IPS DF 6.9 (cell line): ENCODE data around the gene RHOA.
"Not testable (repeated sequence)": the region's sequence is repeated elsewhere in the genome, so short reads cannot be mapped to it uniquely, and the experiment has no call there.

ENCODE experiments used
- DNase-seq: peaks from one replicate; pipeline ENCODE4 v3.0.0-alpha.2; 2013; ENCODE audit warnings: low read depth, low spot score
- H3K27ac ChIP-seq: one replicate; pipeline ENCODE4 v1.5.1; 2013; ENCODE audit warnings: low read length, control low read depth
- H3K27me3 ChIP-seq: 2 replicates; pipeline ENCODE4 v1.6.1; 2013; ENCODE audit warnings: mild to moderate bottlenecking, low read length; ENCODE audit not compliant: control insufficient read depth, insufficient read depth
- H3K36me3 ChIP-seq: 2 replicates; pipeline ENCODE4 v1.6.1; 2013; ENCODE audit warnings: low read length; ENCODE audit not compliant: control insufficient read depth, insufficient read depth
- H3K4me1 ChIP-seq: 2 replicates; pipeline ENCODE4 v1.6.1; 2013; ENCODE audit warnings: low read length; ENCODE audit not compliant: control insufficient read depth, insufficient read depth
- H3K4me3 ChIP-seq: 2 replicates; pipeline ENCODE4 v1.5.1; 2013; ENCODE audit warnings: mild to moderate bottlenecking, low read length
- H3K9me3 ChIP-seq: 2 replicates; pipeline ENCODE4 v1.6.1; 2013; ENCODE audit warnings: low read length, inconsistent platforms; ENCODE audit not compliant: control insufficient read depth, insufficient read depth
- WGBS: extraction: QIAGEN DNeasy Blood & Tissue Kit; methylation state at CpG from one replicate; pipeline ENCODE4 v1.1.7; 2013; ENCODE audit warnings: mixed read lengths, missing lambda C conversion rate; ENCODE audit not compliant: insufficient read length, insufficient coverage; 5-methylcytosine and 5-hydroxymethylcytosine counted together

The RHOA gene

DNA sequence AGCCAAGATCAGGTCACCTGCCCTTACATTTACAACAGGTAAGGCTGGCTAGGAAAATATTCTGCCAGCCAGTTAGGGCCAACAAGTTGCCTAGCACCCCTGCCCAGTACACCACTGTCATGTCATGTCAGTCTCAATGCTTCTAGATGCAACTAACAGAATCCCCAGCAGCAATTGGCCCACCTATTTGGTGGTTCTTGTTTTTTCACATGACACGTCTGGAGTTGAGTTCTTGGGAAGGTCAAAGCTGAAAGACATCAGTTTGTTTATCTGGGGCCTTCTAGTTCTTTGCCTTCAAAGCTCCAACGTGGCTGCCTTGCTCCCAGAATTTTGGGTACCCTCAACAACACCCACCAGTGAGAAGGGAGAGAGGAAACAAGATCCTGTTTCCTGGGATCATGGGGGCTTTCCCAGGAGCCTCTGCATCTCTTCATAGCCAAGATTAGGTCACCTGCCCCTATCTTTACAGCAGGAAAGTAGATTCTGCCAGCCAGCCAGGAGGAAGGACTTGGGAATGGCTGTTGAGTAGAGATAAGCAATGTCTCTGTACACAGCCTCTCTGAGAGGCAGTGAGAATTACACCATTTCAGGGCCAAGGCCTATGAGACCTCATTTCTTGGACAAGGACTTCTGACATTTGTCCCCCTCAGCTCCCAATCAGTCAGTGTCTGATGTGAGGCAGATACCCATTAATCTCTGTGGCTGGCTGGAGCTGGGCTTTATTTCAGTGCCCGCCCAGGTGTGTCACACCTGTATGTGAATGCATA, 62.2 kb downstream of the RHOA start:
- no peak for DNase-seq
- no CpG with 5 or more reads among the region's 3 CpGs for WGBS
- Histone ChIP-seq H3K4me1 (no peaks in the 10 kb centered on the region), H3K9me3 (no peaks in the 10 kb centered on the region), H3K36me3 (no peaks in the 10 kb centered on the region), H3K27ac (no peak overlapping the region), H3K4me3 (no peak overlapping the region), H3K27me3 (no peaks in the 10 kb centered on the region)

DNA sequence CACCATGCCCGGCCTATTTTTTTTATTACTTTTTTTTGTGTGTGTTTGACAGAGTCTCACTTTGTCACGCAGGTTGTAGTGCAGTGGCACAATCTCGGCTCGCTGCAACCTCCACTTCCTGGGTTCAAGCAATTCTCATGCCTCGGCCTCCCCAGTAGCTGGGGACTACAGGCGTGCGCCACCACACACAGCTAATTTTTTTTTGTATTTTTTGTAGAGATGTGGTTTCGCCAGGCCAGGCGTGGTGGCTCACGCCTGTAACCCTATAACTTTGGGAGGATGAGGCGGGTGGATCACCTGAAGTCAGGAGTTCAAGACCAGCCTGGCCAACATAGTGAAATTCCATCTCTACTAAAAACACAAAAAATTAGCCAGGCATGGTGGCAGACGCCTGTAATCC, 63.4 kb downstream of the RHOA start:
- not testable (repeated sequence) for H3K27me3 ChIP-seq, H3K36me3 ChIP-seq, DNase-seq, H3K9me3 ChIP-seq, H3K27ac ChIP-seq, H3K4me1 ChIP-seq, H3K4me3 ChIP-seq
- WGBS: no CpG with 5 or more reads among the region's 12 CpGs

DNA sequence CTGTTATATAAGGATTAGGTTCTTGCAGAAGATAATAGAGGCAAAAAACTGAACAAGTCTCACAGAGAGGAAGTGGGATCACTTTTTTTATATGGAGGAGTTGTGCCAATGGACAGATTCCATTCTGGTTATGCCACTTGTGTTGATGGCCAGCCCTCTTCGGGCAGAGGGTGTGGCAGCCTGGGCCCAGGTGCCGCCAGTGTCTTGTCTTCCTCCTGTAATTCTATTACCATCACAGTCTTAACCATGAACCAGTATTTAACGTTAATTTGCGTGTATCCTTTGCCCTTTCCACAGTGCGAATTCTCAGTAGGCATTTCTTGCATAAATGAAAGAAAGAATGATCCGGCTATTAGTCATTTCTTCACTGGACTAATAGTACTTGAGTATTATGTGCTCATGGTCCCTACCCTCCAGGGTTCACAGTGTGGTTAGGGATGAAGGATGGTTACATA, 65.0 kb downstream of the RHOA start:
- Histone ChIP-seq H3K27ac (no peak overlapping the region), H3K9me3 (no peaks in the 10 kb centered on the region), H3K4me1 (no peaks in the 10 kb centered on the region), H3K27me3 (no peaks in the 10 kb centered on the region), H3K36me3 (no peaks in the 10 kb centered on the region), H3K4me3 (no peak overlapping the region)
- no peak for DNase-seq
- no CpG with 5 or more reads among the region's 6 CpGs for WGBS

DNA sequence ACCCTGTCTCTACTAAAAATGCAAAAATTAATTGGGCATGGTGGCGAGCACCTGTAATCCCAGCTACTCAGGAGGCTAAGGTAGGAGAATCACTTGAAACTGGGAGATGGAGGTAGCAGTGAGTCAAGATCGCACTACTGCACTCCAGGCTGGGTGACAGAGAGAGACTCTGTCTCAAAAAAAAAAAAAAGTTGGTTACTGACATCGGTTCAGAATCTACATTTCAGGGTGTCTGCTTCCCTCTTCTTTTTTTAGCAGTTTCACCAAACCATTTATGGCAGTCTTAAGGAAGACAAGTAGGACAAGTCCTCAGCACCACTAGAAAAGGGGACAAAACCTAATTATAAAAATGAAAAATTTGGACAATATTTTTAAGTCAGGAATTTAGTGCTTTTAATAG, 68.6 kb downstream of the RHOA start:
- no peaks in the 10 kb centered on the region for H3K4me1 ChIP-seq
- no peaks in the 10 kb centered on the region for H3K27me3 ChIP-seq
- H3K27ac ChIP-seq: no peak overlapping the region
- H3K9me3 ChIP-seq: no peaks in the 10 kb centered on the region
- no peaks in the 10 kb centered on the region for H3K36me3 ChIP-seq
- no peak for DNase-seq
- H3K4me3 ChIP-seq: no peak overlapping the region
- WGBS: no CpG with 5 or more reads among the region's 3 CpGs

DNA sequence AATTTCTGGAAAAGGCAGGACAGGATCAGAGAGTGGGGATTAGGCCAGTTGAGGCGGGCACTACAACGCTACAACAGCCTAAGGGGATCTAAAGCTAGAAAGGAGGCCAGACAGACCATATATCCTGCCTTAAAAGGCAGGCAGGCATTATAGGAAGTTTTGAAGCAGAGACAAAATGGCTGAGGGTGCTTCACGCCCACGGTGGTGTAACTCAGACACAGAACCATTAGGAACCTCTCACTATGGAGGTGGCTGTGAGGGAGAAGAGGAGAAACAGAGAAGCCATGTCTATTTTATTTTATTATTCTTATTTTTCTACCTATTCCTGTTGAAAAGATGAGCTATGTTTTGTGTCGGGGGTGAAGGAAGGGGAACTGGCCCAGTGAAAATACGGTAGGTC, 69.8 kb downstream of the RHOA start:
- Histone ChIP-seq H3K36me3 (no peaks in the 10 kb centered on the region), H3K27ac (no peak overlapping the region), H3K27me3 (no peaks in the 10 kb centered on the region), H3K4me3 (no peak overlapping the region), H3K4me1 (no peaks in the 10 kb centered on the region), H3K9me3 (no peaks in the 10 kb centered on the region)
- WGBS: no CpG with 5 or more reads among the region's 6 CpGs
- no peak for DNase-seq

DNA sequence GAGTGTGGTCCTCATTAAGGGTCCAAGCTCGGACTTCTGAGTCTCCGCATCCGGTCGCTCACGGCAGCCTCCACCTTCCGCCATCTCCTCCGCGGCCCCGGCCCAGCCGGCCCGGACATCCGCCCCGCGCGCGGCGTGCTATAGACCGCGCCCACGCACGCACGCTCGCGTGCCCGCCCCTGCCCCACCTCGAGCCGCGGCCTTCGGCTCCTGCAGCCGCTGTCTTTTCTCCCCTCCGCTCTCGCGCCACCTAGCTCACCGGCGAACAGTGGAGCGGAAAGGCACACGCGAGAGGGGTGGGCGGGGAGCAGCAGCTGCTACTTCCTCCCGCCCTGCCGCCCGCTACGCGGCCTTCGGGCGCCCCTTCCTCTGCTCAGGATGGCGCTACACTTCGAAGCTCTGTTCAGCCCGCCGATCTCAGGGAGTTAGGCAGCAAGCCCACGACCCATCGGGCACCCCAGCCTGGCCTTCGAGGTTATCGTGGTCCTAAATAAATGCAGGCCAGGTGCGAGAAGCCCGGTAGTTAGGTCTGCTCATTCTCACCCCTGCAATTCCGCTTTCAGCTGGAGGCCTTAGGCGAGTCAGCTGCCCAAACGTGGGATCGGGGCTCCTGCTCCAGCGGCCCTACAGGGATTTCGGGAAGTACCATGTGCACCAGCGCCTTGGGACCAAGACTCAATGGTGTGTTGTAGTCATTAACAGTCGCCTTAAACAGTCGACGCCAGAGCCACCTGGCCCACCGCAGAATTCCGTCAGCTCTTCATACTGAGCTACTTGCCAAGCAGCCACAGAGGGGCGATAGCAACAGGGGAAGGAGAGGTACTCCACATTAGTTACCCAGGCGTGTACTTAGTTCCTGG, 71.6 kb downstream of the RHOA start, which contains the start of gene USP4:
USP4 (minus strand) TSS at position 113 of the 860 bp plus-strand sequence; CDS start at position 84, 29 bp downstream.
- Histone ChIP-seq H3K27me3 (no peaks in the 10 kb centered on the region), H3K4me1 (no peaks in the 10 kb centered on the region), H3K27ac (no peak within 1 kb of the TSS), H3K36me3 (no peaks in the 10 kb centered on the region; the same call in 1 of the 2 replicates), H3K9me3 (no peaks in the 10 kb centered on the region), H3K4me3 (peak within 1 kb of the TSS; percentile 69; the same call in 1 of the 2 replicates)
- DNase-seq: peak; percentile 52
- no CpG with 5 or more reads among the region's 70 CpGs for WGBS

DNA sequence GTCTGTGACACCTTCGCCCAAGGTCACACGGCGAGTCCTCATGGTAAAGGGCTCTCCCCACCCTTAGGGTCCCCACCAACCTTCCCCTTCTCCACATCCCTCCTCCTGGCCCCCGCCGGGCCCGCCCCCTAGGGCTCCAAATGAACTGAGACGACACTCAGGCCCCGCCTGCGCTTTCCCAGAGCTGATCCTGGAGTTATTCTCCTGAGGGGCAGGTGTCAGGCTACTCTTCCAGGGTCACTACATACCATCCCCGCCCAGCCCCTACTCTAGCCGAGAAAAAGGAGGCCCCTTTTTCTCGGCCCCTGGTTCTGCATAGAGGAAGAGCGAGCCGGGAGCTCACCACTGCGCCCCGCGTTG, 72.2 kb downstream of the RHOA start:
- H3K4me1 ChIP-seq: no peaks in the 10 kb centered on the region
- no CpG with 5 or more reads among the region's 17 CpGs for WGBS
- no peak overlapping the region for H3K27ac ChIP-seq
- no peak for DNase-seq
- H3K36me3 ChIP-seq: no peaks in the 10 kb centered on the region; the same call in 1 of the 2 replicates
- no peaks in the 10 kb centered on the region for H3K9me3 ChIP-seq
- no peaks in the 10 kb centered on the region for H3K27me3 ChIP-seq
- H3K4me3 ChIP-seq: peak overlapping the region; percentile 69; the same call in 1 of the 2 replicates

DNA sequence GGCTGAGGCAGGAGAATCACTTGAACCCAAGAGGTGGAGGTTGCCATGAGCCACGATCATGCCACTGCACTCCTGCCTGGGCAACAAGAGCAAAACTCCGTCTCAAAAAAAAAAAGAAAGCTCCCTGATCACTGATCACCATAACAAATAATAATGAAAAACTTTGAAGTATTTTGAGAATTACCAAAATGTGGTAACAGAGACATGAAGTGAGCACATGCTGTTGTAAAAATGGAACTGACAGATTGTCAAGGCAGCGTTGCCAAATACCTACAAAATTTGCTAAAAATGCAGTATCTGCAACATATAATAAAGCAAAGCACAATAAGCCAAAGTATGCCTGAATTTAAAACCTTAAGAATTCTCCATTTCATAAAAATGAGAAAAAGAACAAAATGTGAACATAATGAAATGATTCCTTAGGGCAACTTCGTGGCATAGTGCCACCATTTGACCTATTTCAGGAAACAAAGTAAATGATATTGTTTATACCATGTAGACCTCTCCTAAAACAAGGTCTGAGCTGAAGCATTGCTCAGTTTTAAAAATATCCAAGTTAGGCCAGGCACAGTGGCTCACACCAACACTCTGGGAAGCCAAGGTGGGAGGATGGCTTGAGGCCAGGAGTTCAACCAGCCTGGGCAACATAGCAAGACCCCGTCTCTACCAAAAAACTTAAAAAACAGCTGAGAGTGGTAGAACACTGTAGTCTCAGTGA, 77.7 kb downstream of the RHOA start:
- Histone ChIP-seq H3K36me3 (peaks cover 6% of the 10 kb centered on the region; the same call in 1 of the 2 replicates), H3K9me3 (no peaks in the 10 kb centered on the region), H3K27me3 (no peaks in the 10 kb centered on the region), H3K27ac (no peak overlapping the region), H3K4me3 (no peak overlapping the region), H3K4me1 (no peaks in the 10 kb centered on the region)
- WGBS: no CpG with 5 or more reads among the region's 5 CpGs
- no peak for DNase-seq

DNA sequence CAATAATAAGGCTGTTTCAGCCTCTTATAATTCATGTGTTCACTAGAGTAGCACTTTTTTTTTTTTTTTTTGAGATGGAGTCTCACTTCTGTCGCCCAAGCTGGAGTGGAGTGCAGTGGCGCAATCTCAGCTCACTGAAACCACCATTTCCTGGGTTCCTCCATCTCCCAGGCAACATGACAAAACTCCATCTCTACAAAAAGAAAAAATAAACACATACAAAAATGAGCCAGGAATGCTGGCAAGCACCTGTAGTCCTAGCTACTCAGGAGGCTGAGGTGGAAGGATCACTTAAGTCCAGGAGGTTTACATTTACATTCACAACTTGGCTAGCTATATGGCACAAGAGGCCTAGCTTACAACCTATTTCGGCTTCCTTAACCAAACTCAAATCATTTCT, 78.7 kb downstream of the RHOA start:
- no peak for DNase-seq
- H3K27me3 ChIP-seq: no peaks in the 10 kb centered on the region
- no peak overlapping the region for H3K4me3 ChIP-seq
- H3K27ac ChIP-seq: no peak overlapping the region
- H3K9me3 ChIP-seq: no peaks in the 10 kb centered on the region
- WGBS: no CpG with 5 or more reads among the region's 3 CpGs
- H3K4me1 ChIP-seq: no peaks in the 10 kb centered on the region
- peaks cover 6% of the 10 kb centered on the region; the same call in 1 of the 2 replicates for H3K36me3 ChIP-seq

DNA sequence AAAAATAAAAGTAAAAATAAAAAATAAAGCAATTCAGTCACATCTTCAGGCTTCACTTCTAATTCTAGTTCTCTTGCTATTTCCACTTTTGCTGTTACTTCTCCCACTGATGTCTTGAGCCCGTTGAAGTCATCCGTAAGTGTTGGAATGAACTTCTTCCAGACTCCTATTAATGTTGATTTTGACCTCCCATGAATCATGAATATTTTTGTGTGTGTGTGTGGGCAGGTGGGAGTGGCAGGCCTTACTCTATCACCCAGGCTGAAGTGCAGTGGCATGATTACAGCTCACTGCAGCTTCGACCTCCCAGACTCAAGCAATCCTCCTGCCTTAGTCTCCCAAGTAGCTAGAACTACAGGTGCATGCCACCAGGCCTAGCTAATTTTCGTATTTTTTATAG, 82.6 kb downstream of the RHOA start:
- no peak overlapping the region for H3K4me3 ChIP-seq
- no CpG with 5 or more reads among the region's 4 CpGs for WGBS
- peaks cover 16% of the 10 kb centered on the region; the same call in 1 of the 2 replicates for H3K36me3 ChIP-seq

More for the DNA sequence above, 82.6 kb downstream of the RHOA start:
- no peak for DNase-seq
- no peaks in the 10 kb centered on the region for H3K9me3 ChIP-seq
- H3K27ac ChIP-seq: no peak overlapping the region
- H3K27me3 ChIP-seq: no peaks in the 10 kb centered on the region
- no peaks in the 10 kb centered on the region for H3K4me1 ChIP-seq
